Endothelial cell of hepatic sinusoid (primary cell): ENCODE measurements around the gene NTM.

ENCODE experiments used
- in situ Hi-C: cut with HindIII; loops from 2 replicates; pipeline ENCODE4 v1.10.0; 2017; ENCODE audit warnings: low sequenced_read_pairs

NTM gene

DNA sequence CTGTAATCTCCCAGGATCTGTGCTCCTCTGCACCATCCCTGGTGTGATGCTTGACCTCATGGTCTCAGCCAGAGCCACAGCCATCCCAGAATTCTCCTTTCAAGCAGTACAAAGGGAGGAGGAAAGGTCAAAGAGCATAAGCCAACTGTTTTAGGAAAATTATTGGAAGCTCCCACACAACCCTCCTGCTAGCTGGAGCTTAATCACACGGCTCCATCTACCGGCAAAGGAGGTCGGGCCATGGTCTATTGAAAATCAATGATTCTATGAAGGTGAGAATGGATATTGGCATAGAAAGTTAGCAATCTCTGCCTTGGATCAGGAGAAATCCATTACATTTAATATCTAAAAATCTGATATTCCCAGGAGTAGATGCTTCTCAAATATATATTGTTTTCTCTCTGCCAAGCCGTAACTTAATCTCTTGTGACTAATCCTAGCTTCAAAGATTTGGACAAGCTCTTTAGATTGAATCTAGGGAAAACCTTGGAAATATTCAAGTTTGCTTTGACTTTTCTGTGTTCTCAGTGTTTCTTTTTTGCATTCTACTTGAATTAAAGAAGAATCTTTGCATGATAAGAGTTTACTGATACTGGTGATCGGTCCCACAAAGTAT is 259.6 kb downstream of the NTM start:
- in situ Hi-C loops: no loop called here

DNA sequence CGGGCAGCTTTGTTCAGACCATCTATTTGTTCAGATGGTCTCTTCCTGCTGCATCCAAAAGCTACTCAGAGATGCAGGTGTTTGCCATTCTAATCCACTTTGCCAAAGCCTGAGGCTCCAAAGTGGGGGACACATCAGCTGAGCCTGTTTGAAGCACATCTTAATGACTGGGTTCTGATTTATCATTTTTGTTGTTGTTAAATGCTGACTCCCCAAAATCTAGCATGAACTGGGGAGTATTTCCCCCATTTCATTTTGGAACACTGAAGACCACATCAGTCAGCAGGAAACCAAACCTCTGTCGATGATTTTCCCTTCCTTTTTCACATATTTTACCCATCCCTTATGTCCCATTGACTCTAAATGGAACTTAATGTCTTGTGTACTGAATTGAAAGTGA is 262.6 kb downstream of the NTM start:
- in situ Hi-C loops: no loop called here

DNA sequence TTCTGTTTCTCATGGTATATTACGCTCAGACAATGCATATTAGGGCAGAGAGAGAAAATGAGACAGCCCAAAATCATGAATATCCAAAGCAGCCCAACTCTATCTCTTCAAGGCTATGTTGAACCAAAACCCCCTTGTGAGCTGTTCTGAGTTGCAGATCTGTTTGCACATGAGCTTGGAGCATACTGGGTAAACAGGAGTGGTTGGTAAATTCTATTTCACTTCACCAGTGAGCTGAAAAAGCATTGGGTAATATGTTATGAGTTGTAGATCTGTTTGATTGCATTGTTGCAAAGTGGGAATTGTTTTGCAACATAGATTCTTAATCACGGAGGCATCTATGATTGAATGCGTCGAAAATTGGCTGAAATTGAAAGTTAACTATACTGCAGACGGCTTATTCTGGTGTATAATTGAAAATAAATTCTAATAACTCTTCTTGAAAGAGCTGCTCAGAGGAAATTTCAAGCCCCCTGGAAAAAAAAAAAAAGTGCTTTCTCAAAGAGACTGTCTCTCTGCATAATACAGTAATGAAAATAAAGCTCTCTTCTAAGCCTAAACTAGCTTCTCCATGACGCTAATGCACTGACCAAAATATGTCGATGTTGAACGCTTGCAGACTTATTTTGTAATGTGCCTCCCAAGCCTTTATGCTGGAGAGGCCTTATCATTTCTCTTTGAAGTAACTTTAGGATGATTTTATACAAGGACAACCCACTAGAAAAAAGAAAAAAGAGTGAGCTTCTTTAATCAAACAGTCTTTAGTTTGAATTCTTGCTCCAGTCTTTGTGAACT is 263.7 kb downstream of the NTM start:
- in situ Hi-C loops: no loop called here

DNA sequence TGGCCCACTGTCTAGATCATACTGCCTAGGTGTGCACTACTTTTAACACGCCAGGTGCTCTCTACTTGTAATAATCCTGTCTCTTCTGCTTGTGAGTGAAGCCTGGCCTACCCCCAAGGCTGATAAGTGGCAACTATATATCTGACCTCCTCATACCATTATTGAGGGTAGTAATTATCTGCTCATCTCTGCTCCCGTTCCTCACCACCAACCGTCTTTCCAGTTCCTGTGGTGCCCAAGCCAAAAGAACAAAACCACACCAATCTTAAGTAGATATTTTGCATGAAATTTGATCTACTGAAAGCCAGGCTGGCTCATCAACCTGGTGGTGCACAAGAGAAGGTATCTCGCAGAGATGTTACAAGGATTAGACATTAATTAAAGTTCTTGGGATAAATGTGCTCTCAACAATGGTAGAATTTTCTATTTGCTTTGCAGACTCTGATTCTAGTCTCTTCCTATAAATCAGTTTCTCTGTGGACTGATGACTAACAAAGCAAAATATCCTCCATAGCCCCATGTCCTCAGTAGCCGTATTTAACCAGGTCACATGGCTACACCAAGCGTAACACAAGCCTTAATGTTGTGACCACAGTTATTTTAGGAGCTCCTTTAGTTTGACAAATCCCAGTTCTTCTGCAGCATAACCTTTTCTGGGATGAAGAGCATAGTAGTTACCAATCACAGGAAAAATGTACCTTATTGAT is 267.2 kb downstream of the NTM start:
- in situ Hi-C loops: no loop called here

DNA sequence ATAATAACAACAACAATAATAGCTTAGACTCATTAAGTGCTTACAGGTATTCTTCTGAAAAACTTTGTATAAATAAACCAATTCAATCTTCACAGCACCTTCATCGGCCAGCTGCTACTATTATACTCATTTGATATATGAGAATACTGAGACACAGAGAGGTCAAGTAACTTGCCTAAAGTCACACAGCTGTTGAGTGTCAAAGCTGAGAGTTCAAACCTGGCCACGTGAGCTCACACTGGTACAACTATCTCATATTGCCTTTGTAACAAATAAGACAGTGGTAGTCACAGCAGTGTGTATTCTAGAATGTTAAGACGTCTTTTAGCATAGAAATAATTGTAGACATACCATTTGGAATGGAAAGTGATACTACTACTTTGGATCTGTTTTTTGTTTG is 268.5 kb downstream of the NTM start:
- in situ Hi-C loops: no loop called here

DNA sequence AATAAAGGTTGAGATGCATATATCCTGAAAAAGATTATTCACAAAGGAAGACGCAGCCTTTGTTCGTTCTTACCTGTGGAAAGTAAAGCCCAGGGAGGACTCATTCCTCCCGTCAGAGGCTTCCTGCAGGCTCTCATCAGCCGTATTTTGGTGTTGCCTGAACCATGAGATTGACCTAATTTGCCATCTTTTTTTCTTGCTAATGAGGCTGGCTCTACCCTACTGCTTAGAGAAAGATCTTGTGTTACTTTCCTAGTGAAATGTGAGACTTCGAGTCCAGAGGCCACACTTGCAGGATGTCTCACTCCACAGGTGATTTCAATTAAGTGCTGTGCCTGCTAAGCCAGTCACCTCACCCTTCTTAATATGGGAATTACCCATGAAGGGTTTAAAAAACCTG is 269.9 kb downstream of the NTM start:
- in situ Hi-C loops: no loop called here

DNA sequence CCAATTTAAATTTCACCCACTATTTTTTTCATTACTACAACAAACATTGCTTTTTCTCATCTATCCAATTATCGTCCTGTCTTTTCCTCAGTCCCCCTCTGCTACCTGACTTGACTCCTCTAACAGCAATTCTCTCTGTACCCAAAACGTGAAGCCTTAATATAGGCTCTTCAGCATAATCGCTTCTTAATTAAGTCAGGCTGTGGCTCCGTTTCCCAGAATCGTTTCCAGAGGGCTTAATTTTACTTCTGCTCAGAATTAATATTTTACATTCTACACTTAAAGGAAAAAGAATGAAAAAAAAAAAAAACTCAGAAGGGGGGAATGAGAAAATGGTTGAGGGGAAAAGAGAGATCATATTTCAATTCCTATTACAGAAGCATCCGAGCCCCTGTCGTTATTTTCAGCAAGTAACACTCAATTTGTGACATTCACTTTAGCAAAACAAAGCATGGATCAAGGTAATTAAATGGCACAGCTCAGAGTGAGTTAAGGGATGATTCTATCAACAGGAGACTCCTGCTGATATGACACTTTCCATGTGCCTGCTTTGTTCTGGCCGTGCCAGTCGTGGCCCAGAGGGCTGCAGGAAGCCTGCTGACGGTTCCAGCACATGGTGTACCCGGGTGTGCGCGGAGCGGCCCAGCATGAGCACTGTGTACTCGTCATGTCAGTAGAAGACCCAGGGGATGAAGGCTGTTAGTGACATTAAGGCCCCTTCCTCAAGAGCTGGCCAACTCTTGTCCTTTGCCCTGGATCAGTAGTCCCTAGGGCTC is 272.5 kb downstream of the NTM start:
- in situ Hi-C loops: no loop called here

DNA sequence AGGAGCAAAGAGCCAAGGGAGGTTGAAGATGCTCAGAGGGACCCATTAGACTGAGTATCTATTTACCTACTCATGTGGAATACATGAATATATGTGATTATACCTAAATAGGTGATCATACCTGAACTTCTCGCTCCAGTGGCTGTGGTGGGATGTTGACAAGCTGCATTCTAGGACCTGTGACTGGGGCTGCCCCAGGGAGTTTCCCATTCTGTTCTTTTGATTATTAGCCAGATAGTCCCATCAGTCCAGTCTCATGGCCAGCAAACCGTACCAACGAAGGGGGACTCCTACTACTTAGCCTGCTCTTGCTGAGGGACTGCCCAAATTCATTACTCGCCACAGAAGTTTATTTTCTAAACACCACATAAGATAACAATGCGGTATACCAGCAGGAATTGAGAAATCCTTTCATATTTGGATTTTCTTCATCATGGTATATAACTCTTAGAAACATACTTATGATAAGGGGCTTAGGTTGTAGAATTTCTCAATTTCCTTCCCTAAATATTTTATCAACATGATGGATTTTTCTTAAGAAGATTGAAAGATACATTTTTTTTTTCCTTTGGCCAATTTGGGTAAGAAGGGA is 273.9 kb downstream of the NTM start:
- in situ Hi-C loops: no loop called here

DNA sequence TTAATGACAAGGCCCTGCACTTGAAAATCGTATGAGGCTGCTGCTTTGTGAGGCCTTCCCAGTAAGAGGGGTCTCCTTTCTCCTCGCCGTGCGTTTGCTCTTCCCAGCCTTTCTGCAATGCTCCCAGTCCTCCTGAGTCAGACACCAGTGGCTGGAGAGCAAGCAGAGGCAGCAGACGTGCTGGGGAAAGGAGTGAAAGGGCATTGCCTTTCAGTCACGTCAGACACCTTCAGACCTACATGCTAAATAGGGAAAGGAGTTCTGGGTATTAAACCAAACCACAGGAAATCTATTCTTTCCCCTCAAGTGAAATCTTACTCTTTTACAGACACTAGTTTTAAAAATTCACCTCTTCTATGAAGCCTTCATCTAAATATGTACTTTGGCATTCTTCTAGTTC is 274.8 kb downstream of the NTM start:
- in situ Hi-C loops: no loop called here

DNA sequence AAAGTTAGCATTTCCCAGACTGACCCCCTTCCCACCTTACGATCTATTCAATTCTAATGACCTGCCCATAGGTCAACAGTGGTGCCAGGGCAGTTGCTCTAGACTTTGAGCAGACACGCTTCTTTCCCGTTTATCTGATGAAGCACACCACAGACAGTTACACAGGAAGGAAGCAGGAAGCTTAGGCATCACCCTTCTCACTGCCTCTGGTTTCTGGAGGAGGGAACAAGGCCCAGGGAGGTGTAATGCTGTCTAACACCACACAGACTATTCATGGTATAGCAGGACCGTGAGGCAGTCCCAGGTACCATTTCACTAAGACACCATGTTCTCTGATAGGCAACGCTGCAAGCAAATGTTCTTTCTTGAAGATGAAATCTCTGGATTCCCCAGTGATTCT is 279.4 kb downstream of the NTM start:
- in situ Hi-C loops: no loop called here

DNA sequence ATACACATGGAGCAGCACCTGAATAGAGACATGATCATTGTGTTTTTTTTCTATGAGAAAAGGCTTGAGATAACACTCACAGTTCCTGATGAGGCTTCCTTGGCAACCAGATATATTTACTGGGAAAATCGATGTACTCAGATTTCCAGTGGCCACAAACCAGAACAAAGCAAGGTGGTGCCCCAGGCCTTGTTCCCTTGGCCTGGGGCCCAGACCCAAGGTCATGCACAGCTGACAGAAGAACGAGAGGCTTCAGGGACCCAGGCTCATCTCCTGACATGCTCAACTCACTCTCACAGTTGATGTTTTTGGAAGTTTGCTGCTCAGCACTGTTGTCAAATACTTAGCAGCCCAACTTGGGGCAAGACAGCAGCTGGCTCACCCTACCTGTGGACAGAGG is 281.8 kb downstream of the NTM start:
- in situ Hi-C loops: no loop called here

DNA sequence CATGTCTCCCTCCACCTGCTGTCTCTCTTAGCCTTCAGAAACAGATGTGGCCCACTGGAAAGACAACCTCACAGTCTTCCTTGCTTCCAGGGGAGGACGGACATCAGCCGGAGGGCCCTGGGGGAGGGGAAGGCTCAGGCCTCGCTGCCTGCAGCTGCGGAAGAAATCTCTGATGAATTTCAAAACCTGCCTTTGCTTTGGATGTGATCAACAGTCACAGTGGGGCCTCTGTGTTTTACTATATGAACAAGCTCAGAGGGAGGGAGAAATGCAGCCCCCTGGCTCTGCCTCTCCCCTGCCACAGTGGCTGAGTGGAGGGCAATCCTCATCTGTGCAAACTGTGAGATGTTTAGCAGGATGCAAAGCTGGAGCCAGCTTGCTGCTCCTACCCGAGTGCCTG is 282.8 kb downstream of the NTM start:
- in situ Hi-C loops: no loop called here

DNA sequence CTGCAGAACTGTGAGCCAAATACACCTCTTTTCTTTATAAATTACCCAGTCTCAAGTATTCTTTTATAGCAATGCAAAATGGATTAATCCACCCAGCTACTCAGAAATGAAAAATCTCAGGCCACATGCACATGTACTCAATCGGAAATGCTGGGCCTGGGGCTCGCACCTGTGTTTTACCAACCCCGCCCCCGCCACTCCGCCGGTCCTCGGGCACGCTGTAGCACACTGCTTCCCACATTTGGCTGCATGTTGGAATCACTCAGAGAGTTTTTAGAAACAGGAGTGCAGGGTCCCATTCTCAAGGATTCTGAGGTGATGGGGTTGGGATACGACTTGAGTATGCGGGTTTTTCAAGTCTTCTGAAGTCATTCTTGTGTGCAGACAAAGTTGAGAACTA is 284.4 kb downstream of the NTM start:
- in situ Hi-C loops: no loop called here

DNA sequence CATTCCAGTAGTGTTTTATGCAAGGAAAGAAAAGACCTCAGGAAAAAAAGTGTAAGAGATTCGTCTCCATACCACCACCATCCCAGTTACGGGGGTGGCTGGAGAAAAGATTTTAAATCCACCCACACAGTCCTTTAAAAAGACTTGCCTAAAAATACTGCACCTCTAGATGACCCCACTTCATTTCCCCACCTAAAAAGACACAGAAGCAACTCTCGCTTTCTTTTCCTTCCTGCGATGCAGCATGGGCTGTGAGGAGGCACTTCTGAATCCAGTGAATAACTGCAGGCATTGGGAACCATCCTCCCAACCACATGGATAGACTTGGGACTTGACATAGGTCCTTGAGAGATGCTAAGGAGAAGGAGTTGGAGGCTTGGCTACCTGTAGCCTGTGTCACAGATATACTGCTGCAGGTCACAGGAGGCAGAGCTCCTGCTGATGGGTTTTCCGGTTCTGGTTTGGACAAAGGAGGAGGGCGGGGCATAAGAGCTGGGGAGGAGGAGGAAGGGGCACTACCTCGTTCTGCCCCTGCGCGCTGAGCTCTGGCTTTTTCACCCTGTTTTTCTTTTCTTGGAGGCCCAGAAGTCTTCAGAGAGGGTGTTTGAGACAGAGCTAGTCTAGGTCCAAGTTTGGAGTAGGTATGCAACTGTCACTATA is 285.9 kb downstream of the NTM start:
- in situ Hi-C loops: no loop called here

DNA sequence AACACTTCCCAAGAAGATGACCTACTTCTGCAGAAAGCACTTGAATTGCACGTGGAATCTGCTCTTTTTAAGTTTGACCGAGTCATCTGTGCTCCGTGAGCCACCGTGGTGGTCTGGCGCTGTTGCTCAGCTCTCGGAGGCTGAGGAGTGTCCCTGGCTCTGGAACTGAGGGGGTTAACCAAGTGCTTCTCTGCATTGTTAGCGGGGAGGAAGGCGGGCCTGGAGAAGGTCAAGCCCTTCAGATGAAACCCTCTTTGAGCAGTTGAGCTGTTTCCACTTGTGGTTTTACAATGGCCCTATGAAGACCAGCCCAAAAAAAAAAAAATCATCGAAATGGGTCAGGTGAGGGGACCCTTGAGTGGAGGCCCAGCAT is 286.4 kb downstream of the NTM start:
- in situ Hi-C loops: no loop called here

DNA sequence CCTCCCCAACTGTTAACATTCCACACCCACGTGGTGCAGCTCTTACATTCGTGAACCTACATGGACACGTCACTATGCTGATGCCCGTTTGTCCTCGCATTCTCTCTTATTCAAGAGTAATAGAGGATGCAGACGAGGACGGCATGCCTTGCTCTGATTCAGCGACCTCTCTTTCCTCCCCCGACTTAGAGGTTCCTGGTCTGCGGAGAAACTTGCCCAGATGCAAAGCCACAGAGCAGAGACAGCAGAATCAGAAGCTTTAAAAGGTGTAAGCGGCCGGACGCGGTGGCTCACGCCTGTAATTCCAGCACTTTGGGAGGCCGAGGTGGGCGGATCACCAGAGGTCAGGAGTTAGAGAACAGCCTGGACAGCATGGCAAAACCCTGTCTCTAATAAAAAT is 288.0 kb downstream of the NTM start:
- in situ Hi-C loops: no loop called here

DNA sequence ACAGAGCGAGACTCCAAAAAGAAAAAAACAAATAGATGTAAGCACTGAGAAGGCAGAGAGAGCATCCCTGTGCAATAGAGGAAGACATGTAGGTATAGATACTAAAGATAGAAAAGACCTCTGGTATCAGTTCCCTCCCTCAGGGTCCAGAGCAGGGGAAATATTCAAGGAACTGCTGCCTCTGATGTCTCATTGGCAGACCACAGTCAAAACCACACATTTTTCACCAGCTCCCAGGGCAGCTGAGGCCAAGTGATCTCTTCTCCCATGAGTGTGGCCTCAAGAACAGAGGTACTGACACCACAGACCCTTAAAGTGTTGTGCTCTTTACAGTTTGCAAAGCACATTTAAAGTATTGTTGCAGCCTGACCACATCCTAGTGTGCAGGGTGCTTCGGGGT is 288.5 kb downstream of the NTM start:
- in situ Hi-C loops: no loop called here

DNA sequence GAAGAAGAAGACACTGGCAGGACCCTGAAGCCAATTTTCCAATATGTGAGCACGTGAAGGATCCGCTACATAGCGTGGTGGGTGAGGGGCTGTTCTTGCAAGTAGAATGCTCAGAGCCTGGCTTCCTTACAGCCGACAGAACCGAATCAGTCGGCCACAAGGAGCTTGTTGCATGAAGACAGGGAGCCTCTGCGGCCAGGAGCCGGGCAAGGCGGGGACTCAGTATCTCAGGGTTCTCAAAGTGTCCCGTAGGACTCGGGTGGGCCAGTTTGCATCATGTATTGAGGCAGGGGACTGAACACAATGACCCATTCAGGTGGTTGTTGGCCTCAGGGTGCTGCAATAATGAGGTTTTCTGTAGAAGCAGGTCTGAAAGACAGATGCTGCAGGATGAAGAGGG is 289.5 kb downstream of the NTM start:
- in situ Hi-C loops: no loop called here

DNA sequence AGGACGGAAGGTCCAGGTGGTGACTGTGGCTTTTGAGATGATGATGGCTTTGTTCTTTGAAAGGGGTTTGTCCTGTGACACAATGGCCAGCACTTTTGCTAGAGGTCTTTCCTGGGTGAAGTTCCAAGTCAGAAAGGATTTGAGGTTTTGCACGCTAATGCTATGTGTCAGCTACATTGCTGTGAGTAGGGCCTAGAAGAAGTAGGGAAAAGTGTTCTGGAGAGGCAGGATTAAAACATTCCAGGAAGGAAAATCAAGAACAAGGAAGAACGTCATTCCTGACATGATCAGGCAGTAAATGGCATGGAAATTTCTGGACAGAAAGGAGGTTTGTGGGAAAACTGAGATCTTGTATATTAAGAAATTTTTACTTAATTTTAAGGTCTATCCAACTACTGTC is 290.7 kb downstream of the NTM start:
- in situ Hi-C loops: no loop called here

DNA sequence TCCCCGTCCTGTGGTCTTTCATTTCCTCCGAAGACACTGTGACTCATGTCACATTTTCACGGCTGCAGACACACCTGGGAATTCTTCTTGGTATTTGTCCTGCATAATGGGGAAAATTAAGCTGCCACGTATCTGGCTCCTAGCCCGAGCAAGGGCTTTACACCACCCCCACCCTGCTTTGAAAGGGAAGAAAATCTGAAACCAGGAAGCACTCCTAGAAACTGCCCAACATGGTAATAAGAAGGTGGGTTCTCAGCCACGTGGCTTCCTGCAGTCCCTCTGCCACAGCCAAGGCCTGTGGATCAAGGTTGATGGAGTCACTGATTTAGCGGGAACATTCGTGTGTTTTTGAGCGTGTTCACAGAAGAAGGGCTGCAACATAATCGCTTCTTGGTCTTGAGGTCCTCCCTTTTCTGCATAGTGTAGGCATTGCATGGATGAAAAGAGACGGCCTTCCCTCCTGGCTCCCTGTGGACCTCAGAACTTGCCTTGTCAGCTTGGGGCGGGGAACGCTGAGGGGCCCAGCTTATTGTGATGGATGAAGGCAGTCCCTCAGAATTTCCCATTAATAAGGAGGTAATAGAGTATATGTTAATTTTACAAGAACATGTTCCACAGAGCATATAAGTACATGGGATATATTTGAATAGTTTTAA is 292.0 kb downstream of the NTM start:
- in situ Hi-C loops: no loop called here
